Pancreas (tissue), 10 donors: ENCODE data around the gene B4GAT1. TPM values are rescaled to one million over a fixed set of nuclear protein-coding genes. Genes with fewer than 3 reads are reported as not detected.
A peak's percentile ranks its signal among the peaks of the same experiment; 100 is the strongest.
"Not testable (repeated sequence)": the region's sequence is repeated elsewhere in the genome, so short reads cannot be mapped to it uniquely, and the experiment has no call there.

Experiments used
- ATAC-seq, 4 donors: fragments of 200-7000 bp; cut with Tn5 transposase; one replicate each; pipeline versions ENCODE4 v1.8.0 to v1.9.1; 2020; ENCODE audit warnings: mild to moderate bottlenecking in 4 of 4, moderate library complexity in 4 of 4
- DNase-seq, 6 donors: peaks; one replicate each; pipeline ENCODE4 v3.0.0-alpha.2; 2020
- FAIRE-seq: peaks from 2 replicates; lab custom pipeline; 2012; peaks lifted over from hg19 to GRCh38; lab: Jason Lieb, UNC
- H3K27ac ChIP-seq, 4 donors: fragments of 200-600 bp; sonication (generic); 1 replicate in 3 of 4; 2 replicates in 1 of 4; pipeline versions ENCODE4 v1.5.0 to v1.8.0; 2020
- H3K27me3 ChIP-seq, 4 donors: fragments of 200-600 bp; one replicate each; pipeline ENCODE4 v1.8.0; 2021
- H3K36me3 ChIP-seq, 3 donors: fragments of 200-600 bp; sonication (generic) in 1 of 3; one replicate each; pipeline versions ENCODE4 v1.5.0 to v1.8.0; 2020 to 2021
- H3K4me1 ChIP-seq, 3 donors: fragments of 200-600 bp; one replicate each; pipeline ENCODE4 v1.8.0; 2021
- H3K4me3 ChIP-seq, 4 donors: fragments of 200-600 bp; sonication (generic) in 2 of 4; one replicate each; pipeline versions ENCODE4 v1.5.0 to v1.8.0; 2020 to 2021
- H3K9me3 ChIP-seq, 4 donors: fragments of 200-600 bp; one replicate each; pipeline ENCODE4 v1.8.0; 2021
- WGBS, 2 donors: extraction: QIAGEN DNeasy Blood & Tissue Kit; methylation state at CpG; one replicate each; pipeline ENCODE4 v1.1.7; 2013; 5-methylcytosine and 5-hydroxymethylcytosine counted together
- intact Hi-C, 3 donors: fragments of 100-400 bp; cut with DNase I; formaldehyde crosslinking; loops; one replicate each; pipeline versions ENCODE4 v1.11.1 to v1.14.2; 2022
- polyA plus RNA-seq, 2 donors: library from polyadenylated mRNA; stranded (reverse); fragments of 200-250 nt; gene quantifications; one replicate each; pipeline ENCODE4 v1.2.3, GENCODE V29; 2013
- total RNA-seq, 6 donors: library from RNA; stranded (reverse); fragmentation: NEBNext Ultra II Directional in 4 of 6; extraction: Animal tissue kit (Norgen Biotek cat#: 25700) in 4 of 6; gene quantifications; one replicate each; pipeline versions ENCODE4 v1.2.1 to v1.2.4, GENCODE V29; 2021 to 2023
- TF ChIP-seq, protein P1 (sequence below), 4 donors: fragments of 200-600 bp; sonication (generic) in 3 of 4; IDR thresholded peaks; one replicate each; pipeline versions ENCODE4 v1.5.0 to v1.8.0; 2021; ENCODE audit warnings: antibody characterized with exemption in 4 of 4
- donor health status: healthy with polysubstance abuse.
- donor health status: DM: no; HTN: no; CAD: no; lungs with moderate emphysema.
- donor health status: DM: no; HTN: no; CAD: no.
- donor health status: control.
- donor health status: control.
- donor health status: Bipolar disorder and iron deficiency.
- donor health status: DM: yes; HTN: yes; CAD: no.
- donor health status: DM: no; HTN: no; CAD: no.
- donor health status: DM: no; HTN: no; CAD: no.
- donor health status: DM: yes; HTN: yes; CAD: no.

Gene B4GAT1
- total and polyA plus RNA-seq, 8 donors = 9.2 to 21.8 (median 12.0) TPM

DNA sequence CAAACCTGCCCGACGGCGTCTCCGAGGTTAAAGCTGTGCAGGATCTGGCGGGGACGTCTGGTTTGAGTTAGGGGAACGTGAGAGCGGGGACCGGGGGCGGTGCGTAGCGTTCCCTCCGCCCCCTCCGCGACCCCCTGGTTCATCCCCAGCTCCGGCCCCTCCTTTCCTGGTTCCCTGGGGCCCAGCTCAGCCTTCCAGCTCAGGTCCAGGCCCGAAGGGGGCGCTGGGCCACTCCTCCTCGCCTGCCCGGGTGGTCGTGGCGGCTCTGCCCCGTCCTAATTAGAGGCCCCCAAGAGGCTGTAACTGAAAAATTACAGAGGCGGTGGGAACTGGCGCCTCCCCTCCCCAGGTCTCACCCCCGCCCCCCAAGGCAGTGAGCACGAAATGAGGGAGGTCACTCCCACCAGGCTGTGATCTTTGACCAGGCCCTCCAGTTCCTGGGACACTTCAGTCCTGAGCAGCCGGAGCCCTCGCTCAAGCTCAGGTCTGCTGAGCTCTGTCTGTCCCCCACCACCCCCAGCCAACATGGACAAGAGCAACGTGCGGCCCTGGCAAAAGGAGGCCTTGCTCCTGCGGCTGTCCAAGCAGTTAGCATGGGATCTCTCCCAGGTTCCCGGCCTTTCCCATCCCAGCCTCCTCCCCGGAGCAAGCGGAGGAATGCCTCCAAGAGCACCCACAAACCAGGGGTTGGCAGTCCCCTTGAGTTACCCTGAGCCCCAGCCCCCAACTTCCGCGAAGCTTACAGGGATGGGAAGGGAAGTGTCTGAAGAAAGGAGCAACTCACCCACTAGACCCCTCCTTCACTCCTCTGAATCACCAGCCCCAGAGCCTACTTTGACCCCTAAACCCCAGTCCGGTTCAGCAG is 33.9 kb downstream of the B4GAT1 start:
- 55 to 59% methylated on average over 38 of the region's 38 CpGs for WGBS, 2 donors
- TF ChIP-seq, protein P1, sequence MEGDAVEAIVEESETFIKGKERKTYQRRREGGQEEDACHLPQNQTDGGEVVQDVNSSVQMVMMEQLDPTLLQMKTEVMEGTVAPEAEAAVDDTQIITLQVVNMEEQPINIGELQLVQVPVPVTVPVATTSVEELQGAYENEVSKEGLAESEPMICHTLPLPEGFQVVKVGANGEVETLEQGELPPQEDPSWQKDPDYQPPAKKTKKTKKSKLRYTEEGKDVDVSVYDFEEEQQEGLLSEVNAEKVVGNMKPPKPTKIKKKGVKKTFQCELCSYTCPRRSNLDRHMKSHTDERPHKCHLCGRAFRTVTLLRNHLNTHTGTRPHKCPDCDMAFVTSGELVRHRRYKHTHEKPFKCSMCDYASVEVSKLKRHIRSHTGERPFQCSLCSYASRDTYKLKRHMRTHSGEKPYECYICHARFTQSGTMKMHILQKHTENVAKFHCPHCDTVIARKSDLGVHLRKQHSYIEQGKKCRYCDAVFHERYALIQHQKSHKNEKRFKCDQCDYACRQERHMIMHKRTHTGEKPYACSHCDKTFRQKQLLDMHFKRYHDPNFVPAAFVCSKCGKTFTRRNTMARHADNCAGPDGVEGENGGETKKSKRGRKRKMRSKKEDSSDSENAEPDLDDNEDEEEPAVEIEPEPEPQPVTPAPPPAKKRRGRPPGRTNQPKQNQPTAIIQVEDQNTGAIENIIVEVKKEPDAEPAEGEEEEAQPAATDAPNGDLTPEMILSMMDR (IDR thresholded peaks at IDR 0.05) = no peak

DNA sequence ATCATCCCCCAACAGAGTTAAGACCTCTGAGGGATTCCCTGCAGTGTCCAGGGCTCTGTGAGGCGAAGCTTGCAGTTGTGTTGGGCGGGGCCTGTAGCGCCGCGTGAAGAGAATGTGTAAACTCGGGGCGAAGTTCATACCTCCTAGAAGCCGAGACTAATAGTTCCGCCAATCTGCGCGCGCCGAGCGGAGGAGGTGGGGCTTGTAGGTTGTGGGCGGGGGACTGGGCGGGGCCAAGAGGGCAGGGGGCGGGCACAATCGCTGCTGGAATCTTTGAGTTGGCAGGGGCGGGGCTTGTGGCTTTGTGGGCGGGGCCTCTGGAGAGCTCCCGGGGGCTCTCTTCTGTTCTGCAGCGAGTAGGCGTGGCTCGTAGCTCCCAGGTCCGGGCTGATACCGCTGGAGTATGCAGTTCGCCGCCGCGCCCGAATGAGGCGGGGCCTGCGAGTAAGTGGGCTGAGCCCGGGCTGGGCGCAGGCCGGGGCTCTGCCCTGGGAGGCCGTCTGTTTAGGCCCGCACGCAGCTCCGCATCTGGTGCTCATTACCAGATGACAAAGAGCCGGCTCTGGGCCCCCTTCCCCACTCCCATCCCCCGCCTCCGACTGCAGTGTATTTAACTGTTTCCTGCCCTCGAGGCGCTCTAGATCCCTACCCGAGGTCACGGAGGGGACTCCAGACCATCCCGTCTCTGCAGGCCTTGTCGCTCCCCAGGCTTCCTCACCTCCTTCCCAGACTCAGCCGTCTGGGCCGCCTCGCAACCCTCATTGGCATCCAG is 34.7 kb downstream of the B4GAT1 start:
- H3K4me1 ChIP-seq = no peaks in the 10 kb centered on the region
- DNase-seq = peak; percentile 97 to 99 (median 99)
- intact Hi-C loops = no loop called here
- WGBS, 2 donors = 4 to 5% methylated on average over 51 to 52 of the region's 52 CpGs
- H3K9me3 ChIP-seq = no peaks in the 10 kb centered on the region
- H3K4me3 ChIP-seq = peak overlapping the region; percentile 29 to 55 (median 36)
- no peak for FAIRE-seq
- TF ChIP-seq, protein P1 (IDR thresholded peaks at IDR 0.05) = no peak
- ATAC-seq = peak; percentile 78 to 89 (median 84)
- no peaks in the 10 kb centered on the region for H3K36me3 ChIP-seq
- peak overlapping the region; percentile 71 to 87 (median 80) for H3K27ac ChIP-seq
- H3K27me3 ChIP-seq = no peaks in the 10 kb centered on the region

More for the DNA sequence above, 33.9 kb downstream of the B4GAT1 start:
- DNase-seq = peak in 1 of 6 donors; percentile 82
- intact Hi-C loops = no loop called here
- no peaks in the 10 kb centered on the region for H3K27me3 ChIP-seq
- H3K9me3 ChIP-seq = no peaks in the 10 kb centered on the region
- H3K4me3 ChIP-seq = peak overlapping the region in 2 of 4 donors; percentile 41 to 55
- no peak for ATAC-seq
- no peaks in the 10 kb centered on the region for H3K36me3 ChIP-seq
- H3K27ac ChIP-seq = peak overlapping the region; percentile 44 to 87 (median 80)
- no peaks in the 10 kb centered on the region for H3K4me1 ChIP-seq
- FAIRE-seq = no peak

GRCh38 chr11:66311965-66312548 is 35.4 kb downstream of the B4GAT1 start:
- peak; percentile 79 to 89 (median 84) for ATAC-seq
- no peaks in the 10 kb centered on the region for H3K27me3 ChIP-seq
- H3K4me1 ChIP-seq = no peaks in the 10 kb centered on the region
- DNase-seq = peak; percentile 84 to 95 (median 92)
- peak overlapping the region; percentile 71 to 87 (median 80) for H3K27ac ChIP-seq
- TF ChIP-seq, protein P1 (IDR thresholded peaks at IDR 0.05) = peak; percentile 4 to 79 (median 26)
- intact Hi-C loops = no loop called here
- no peak for FAIRE-seq
- H3K4me3 ChIP-seq = peak overlapping the region; percentile 29 to 55 (median 36)
- 0% methylated on average over 43 to 44 of the region's 44 CpGs for WGBS, 2 donors
- no peaks in the 10 kb centered on the region for H3K9me3 ChIP-seq
- H3K36me3 ChIP-seq = no peaks in the 10 kb centered on the region

GRCh38 chr11:66311470-66311964 is 35.9 kb downstream of the B4GAT1 start:
- WGBS, 2 donors = 28 to 32% methylated on average over 26 of the region's 26 CpGs
- Histone ChIP-seq H3K36me3 (no peaks in the 10 kb centered on the region), H3K4me3 (peak overlapping the region in 3 of 4 donors; percentile 29 to 55 (median 41)), H3K27ac (peak overlapping the region; percentile 71 to 87 (median 80)), H3K9me3 (no peaks in the 10 kb centered on the region), H3K27me3 (no peaks in the 10 kb centered on the region), H3K4me1 (no peaks in the 10 kb centered on the region)
- no peak for FAIRE-seq
- no peak for ATAC-seq
- DNase-seq = no peak
- TF ChIP-seq, protein P1 (IDR thresholded peaks at IDR 0.05) = peak in 2 of 4 donors; percentile 69 to 80
- intact Hi-C loops = no loop called here

DNA sequence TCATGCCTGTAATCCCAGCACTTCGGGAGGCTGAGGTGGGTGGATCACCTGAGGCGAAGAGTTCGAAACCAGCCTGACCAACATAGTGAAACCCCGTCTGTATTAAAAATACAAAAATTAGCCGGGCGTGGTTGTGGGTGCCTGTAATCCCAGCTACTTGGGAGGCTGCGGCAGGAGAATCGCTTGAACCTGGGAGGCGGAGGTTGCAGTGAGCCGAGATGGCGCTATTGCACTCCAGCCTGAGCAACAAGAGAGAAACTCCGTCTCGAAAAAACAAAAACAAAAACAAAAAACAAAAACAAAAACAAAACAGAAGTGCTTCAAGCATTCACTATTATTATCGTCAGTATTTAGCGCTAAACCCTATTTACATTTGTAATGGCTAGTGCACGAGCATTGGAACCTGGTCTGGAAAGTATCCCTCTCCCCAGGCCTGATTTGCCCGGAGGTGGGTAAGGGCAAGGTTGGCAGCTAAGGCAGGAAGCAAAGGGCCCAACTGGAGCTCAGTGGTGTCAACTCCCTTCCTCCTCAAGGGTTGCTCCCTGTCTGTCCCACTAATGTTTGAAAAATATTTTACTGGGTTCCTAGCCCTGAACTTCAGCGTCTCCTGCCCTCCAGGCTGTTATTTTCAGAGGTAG is 36.5 kb downstream of the B4GAT1 start:
- H3K27ac ChIP-seq, H3K4me3 ChIP-seq, ATAC-seq, H3K36me3 ChIP-seq, H3K9me3 ChIP-seq, intact Hi-C loops, DNase-seq, H3K27me3 ChIP-seq, FAIRE-seq, H3K4me1 ChIP-seq: not testable (repeated sequence)
- WGBS, 2 donors = 82 to 85% methylated on average over 18 of the region's 18 CpGs
